ENCODE measurements around the gene KCTD12.

- TF ChIP-seq CTCF (conservative IDR thresholded peaks at IDR 0.05) (no peak), ZFX (IDR thresholded peaks at IDR 0.05) (no peak)
Observed at GRCh38 chr13:76921516-76921915, 35.3 kb upstream of the KCTD12 start.
